HCT116 (cell line): ENCODE results near the gene N4BP2.

Experiments
- SIN3A ChIP-seq: IDR thresholded peaks from 2 replicates; pipeline ENCODE4 v1.6.1; 2012; ENCODE audit warnings: low read depth
- TF ChIP-seq, protein P1 (sequence below): IDR thresholded peaks from 2 replicates; pipeline ENCODE4 v1.6.1; 2012

DNA sequence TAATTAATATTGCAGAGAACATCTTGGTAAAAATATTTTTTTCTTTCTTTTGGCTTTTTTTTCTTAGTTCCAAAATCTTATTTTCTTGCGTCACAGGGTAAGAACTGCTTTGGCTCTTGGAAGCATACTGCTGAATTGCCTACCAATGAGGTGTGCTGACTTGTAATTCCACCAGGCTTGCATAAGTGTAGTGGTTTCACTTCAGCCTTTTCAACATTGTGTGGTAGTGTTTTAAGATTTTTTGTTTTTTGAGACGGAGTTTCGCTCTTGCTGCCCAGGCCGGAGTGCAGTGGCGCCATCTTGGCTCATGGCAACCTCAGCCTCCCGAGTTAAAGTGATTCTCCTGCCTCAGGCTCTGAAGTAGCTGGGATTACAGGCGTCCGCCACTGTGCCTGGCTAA, 42.4 kb downstream of the N4BP2 start:
- TF ChIP-seq, protein P1, sequence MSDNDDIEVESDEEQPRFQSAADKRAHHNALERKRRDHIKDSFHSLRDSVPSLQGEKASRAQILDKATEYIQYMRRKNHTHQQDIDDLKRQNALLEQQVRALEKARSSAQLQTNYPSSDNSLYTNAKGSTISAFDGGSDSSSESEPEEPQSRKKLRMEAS, result no peak
- TF ChIP-seq SIN3A, result no peak
